Type B pancreatic cell (in vitro differentiated cells): ENCODE results near the gene STYXL1. TPM values are rescaled to one million over a fixed set of nuclear protein-coding genes. Genes with fewer than 3 reads are reported as not detected.
"Not testable (repeated sequence)": the region's sequence is repeated elsewhere in the genome, so short reads cannot be mapped to it uniquely, and the experiment has no call there.

Source experiments
- DNase-seq: peaks from one replicate; pipeline ENCODE4 v3.0.0; 2021; ENCODE audit warnings: mixed read lengths; ENCODE audit not compliant: unreplicated experiment; ENCODE audit errors: extremely low spot score
- H3K27ac Mint-ChIP-seq: 2 replicates; pipeline ENCODE4 v1.8.0; 2021; ENCODE audit warnings: mild to moderate bottlenecking, mixed read lengths
- H3K27me3 Mint-ChIP-seq: 2 replicates; pipeline ENCODE4 v1.8.0; 2021; ENCODE audit warnings: mixed read lengths
- H3K36me3 Mint-ChIP-seq: 2 replicates; pipeline ENCODE4 v1.8.0; 2021; ENCODE audit warnings: mixed read lengths
- H3K4me1 Mint-ChIP-seq: one replicate; pipeline ENCODE4 v1.8.0; 2021; ENCODE audit warnings: mixed read lengths; ENCODE audit not compliant: unreplicated experiment
- H3K4me3 Mint-ChIP-seq: 2 replicates; pipeline ENCODE4 v1.8.0; 2021; ENCODE audit warnings: mild to moderate bottlenecking, mixed read lengths
- H3K9me3 Mint-ChIP-seq: 2 replicates; pipeline ENCODE4 v1.8.0; 2021; ENCODE audit warnings: mixed read lengths
- long read RNA-seq: library from polyadenylated mRNA; unstranded; transcript quantifications from one replicate; pipeline ENCODE4 v2.0.0, GENCODE V29; 2020
- total RNA-seq: library from RNA; stranded (reverse); gene quantifications from 2 replicates; pipeline ENCODE4 v1.2.1, GENCODE V29; 2021; ENCODE audit warnings: low replicate concordance
- TF ChIP-seq, protein P1 (sequence below): fragments of 200-600 bp; sonication (generic); conservative IDR thresholded peaks from 2 replicates; pipeline ENCODE4 v1.5.0; 2021; ENCODE audit warnings: antibody characterized with exemption, mild to moderate bottlenecking

Gene STYXL1, protein sequence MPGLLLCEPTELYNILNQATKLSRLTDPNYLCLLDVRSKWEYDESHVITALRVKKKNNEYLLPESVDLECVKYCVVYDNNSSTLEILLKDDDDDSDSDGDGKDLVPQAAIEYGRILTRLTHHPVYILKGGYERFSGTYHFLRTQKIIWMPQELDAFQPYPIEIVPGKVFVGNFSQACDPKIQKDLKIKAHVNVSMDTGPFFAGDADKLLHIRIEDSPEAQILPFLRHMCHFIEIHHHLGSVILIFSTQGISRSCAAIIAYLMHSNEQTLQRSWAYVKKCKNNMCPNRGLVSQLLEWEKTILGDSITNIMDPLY
- 45.9 and 51.9 TPM in 2 replicates for total RNA-seq
- long read RNA-seq, transcript STYXL1-206 (9 exons, 1,147 nt), result major isoform, 12 of 44 reads
- long read RNA-seq, partial matches to known transcripts, result 3 of 44 reads
- long read RNA-seq, other reads (novel, unspliced or antisense), result 24 of 44 reads

DNA sequence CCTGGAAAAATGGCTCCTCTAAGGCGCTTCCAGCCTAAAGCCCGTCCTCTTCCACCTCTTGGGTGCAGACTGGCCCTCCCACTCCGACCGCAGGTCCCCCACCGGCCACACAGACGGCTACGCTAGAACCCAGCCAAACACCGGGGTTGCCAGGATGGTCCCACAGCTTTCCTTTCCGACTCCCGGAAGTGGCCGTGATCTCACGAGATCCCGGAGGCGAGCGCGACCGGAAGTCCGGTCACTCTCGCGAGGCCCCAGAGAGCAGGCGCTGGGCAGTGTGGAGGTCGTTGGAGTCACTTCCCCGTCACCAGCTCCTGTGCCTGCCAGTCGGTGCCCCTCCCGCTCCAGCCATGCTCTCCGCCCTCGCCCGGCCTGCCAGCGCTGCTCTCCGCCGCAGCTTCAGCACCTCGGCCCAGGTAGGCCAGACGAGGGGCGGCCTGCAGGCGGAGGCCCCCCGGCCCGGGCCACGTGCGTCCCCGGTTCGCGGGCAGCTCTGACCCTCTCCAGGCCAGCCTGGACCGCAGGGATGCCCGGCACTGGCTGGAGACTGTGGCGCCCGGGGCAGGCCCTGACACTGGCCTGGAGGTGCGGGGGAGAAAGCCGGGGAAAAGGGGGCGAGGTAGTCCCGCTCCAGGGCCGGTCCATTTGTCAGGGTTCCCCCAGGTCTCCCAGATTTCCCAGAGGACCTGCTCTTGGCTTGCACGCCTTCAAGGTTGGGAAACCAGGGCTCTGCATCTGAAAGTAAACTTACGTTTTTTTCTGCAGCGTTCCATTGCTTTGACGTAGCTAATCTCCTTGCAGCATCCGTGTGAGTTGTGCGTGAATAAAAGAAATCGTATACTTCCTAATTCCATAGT is at the start of gene STYXL1, which contains the start of gene MDH2:
STYXL1 (minus strand) TSS at position 190 of the 857 bp plus-strand sequence. CDS start 17,477 bp downstream, outside the sequence.
MDH2 (plus strand) TSS at position 296 of the 857 bp plus-strand sequence; CDS start at position 351, 55 bp downstream.
- DNase-seq, result peak; percentile 95
- Mint-ChIP-seq H3K27me3 (no peaks in the 10 kb centered on the region), H3K27ac (peak within 1 kb of the TSS; percentile 98), H3K4me1 (peaks cover 44% of the 10 kb centered on the region), H3K36me3 (peaks cover 19% of the 10 kb centered on the region), H3K4me3 (peak within 1 kb of the TSS; percentile 99), H3K9me3 (no peaks in the 10 kb centered on the region)
- TF ChIP-seq, protein P1, sequence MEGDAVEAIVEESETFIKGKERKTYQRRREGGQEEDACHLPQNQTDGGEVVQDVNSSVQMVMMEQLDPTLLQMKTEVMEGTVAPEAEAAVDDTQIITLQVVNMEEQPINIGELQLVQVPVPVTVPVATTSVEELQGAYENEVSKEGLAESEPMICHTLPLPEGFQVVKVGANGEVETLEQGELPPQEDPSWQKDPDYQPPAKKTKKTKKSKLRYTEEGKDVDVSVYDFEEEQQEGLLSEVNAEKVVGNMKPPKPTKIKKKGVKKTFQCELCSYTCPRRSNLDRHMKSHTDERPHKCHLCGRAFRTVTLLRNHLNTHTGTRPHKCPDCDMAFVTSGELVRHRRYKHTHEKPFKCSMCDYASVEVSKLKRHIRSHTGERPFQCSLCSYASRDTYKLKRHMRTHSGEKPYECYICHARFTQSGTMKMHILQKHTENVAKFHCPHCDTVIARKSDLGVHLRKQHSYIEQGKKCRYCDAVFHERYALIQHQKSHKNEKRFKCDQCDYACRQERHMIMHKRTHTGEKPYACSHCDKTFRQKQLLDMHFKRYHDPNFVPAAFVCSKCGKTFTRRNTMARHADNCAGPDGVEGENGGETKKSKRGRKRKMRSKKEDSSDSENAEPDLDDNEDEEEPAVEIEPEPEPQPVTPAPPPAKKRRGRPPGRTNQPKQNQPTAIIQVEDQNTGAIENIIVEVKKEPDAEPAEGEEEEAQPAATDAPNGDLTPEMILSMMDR, result no peak

DNA sequence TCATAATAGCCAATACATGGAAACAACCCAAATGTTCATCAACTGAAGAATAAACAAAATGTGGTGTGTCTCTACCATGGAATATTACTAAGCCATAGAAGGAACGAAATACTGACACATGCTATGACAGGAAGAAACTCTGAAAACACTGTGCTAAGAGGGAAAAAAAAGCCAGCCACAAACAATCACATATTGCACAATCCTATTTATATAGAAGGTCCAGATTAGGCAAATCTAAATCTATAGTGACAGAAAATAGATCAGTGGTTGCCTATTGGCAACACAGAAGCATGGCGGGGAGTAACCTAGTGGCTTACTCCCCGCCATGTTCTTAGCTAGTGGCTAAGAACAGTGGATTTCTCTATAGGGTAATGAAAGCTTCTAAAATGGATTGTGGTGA is 48.1 kb upstream of the STYXL1 start:
- H3K4me3 Mint-ChIP-seq, result no peak overlapping the region
- no peaks in the 10 kb centered on the region for H3K27me3 Mint-ChIP-seq
- peaks cover 5% of the 10 kb centered on the region for H3K4me1 Mint-ChIP-seq
- H3K27ac Mint-ChIP-seq, result no peak overlapping the region
- no peak for DNase-seq
- TF ChIP-seq, protein P1, result no peak
- no peaks in the 10 kb centered on the region for H3K9me3 Mint-ChIP-seq
- peaks cover 3% of the 10 kb centered on the region for H3K36me3 Mint-ChIP-seq

DNA sequence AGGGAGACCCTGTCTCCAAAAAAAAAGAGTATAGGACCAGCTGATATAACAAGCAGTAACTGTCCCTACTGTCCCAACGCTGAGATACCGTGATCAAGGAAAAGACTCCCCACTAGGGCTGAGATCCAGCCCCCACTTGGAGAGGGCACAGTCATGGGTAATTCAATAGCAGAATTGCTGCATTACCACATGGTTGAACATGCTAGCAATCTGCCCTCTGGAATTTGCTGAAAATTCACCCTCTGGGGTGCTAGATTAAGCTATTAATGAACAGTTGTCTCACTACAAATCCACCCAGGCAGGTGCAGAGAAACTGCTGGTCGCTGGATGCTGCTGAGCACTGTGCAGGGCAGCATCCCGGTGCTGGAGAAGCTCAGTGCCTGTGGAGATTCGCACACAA is 46.5 kb upstream of the STYXL1 start:
- H3K9me3 Mint-ChIP-seq, DNase-seq, H3K4me3 Mint-ChIP-seq, H3K27me3 Mint-ChIP-seq, H3K27ac Mint-ChIP-seq, H3K36me3 Mint-ChIP-seq: not testable (repeated sequence)
- peaks cover 11% of the 10 kb centered on the region for H3K4me1 Mint-ChIP-seq

DNA sequence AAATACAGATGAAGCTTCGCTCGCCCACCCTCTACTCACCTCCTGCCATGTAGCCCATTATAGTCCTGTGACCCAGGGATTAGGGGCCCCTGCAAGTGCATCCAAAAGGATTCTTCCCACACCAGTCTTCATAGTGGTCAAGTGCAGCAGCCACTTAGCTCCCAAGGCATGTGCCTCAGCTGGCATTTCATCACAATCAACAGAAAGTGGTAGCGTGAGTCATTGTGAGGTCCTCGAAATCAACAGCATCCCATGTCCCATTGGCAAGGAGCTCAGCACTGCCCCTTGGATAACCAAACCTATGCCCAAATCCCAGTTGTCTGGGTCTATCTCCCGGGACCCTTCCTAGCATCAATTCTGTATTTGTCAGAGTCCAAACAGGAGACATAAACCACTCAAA is 45.7 kb upstream of the STYXL1 start:
- H3K4me1 Mint-ChIP-seq, result peaks cover 11% of the 10 kb centered on the region
- not testable (repeated sequence) for H3K27me3 Mint-ChIP-seq, H3K36me3 Mint-ChIP-seq, H3K4me3 Mint-ChIP-seq, H3K27ac Mint-ChIP-seq, DNase-seq, H3K9me3 Mint-ChIP-seq

DNA sequence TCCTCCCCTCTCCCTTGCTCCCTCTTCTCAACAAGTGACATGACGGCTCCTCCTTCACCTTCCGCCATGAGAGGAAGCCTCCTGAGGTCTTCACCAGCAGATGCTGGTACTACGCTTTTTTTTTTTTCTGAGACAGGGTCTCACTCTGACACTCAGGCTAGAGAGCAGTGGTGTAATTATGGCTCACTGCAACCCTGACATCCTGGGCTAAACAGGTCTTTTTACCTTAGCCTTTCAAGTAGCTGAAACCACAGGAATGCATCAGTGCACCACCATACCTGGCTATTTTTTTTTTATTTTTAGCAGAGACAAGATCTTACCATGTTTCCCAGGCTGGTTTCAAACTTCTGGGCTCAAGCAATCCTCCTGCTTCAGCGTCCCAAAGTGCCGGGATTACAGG is 43.7 kb upstream of the STYXL1 start:
- peaks cover 4% of the 10 kb centered on the region for H3K27me3 Mint-ChIP-seq
- TF ChIP-seq, protein P1, result no peak
- peaks cover 3% of the 10 kb centered on the region for H3K36me3 Mint-ChIP-seq
- peak overlapping the region; percentile 67 for H3K4me3 Mint-ChIP-seq
- H3K9me3 Mint-ChIP-seq, result no peaks in the 10 kb centered on the region
- peaks cover 11% of the 10 kb centered on the region for H3K4me1 Mint-ChIP-seq
- H3K27ac Mint-ChIP-seq, result peak overlapping the region; percentile 91
- DNase-seq, result no peak

DNA sequence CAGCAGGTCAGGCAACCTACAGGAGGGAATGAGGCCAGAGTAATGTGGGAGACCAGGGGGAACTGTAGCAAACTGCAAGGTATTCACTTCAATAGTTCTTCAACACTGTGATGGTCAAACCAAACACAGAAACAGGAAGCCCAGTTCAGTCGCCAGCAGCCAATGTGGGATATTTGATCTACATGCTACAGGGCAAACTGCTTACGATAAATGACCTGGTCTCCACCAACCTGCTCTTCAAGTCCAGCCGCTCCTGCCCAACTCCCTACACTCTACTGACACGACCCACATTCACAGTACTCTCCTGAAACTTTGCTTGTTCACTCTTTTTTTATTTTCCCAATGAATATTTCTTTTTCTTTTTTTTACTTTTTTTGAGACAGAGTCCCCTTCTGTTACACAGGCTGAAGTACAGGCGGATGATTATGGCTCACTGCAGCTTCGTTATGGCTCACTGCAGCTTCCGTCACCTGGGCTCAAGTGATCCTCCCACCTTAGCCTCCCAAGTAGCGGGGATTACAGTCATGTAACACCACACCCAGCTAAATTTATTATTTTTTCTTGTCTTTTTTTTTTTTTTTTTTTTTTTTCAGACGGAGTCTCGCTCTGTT is 42.2 kb upstream of the STYXL1 start:
- no peaks in the 10 kb centered on the region for H3K9me3 Mint-ChIP-seq
- peaks cover 4% of the 10 kb centered on the region for H3K27me3 Mint-ChIP-seq
- peak overlapping the region; percentile 59 for H3K4me3 Mint-ChIP-seq
- H3K27ac Mint-ChIP-seq, result peak overlapping the region; percentile 93
- peaks cover 3% of the 10 kb centered on the region for H3K36me3 Mint-ChIP-seq
- DNase-seq, result no peak
- TF ChIP-seq, protein P1, result no peak
- H3K4me1 Mint-ChIP-seq, result peaks cover 11% of the 10 kb centered on the region

DNA sequence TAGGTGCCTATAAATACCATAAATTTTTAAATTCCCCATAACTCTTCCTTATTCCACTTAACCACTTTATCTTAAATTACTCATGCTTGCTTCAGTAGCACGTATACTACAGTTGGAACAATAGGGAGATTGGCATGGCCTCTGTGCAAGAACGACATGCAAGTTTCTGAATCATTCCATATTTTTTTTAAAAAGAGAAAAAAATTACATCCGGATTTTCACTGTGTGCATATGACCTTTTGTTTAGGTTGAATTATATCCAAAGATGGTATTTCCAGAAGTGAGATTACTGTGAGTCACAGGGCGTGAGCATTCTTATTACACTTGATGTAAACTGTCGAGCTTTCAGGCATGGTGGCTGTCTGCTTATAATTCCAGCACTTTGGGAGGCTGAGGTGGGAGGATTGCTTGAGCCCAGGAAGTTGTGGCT is 39.6 kb upstream of the STYXL1 start:
- peak overlapping the region; percentile 93 for H3K27ac Mint-ChIP-seq
- H3K9me3 Mint-ChIP-seq, H3K27me3 Mint-ChIP-seq, H3K36me3 Mint-ChIP-seq, DNase-seq: not testable (repeated sequence)
- peak overlapping the region; percentile 28 for H3K4me3 Mint-ChIP-seq
- peaks cover 11% of the 10 kb centered on the region for H3K4me1 Mint-ChIP-seq
